ENCODE data around the gene SUCLA2.

Gene SUCLA2

GRCh38 chr13:48012668-48013067, 11.6 kb upstream of the SUCLA2 start:
- H2AFZ ChIP-seq (ENCODE audit: low read depth, low read length): no peak overlapping the region
- no peaks in the 10 kb centered on the region for H3K79me2 ChIP-seq (ENCODE audit: insufficient read depth, low read length)
- no peaks in the 10 kb centered on the region for H4K20me1 ChIP-seq (ENCODE audit: insufficient read depth, low read length)
- peaks cover 2% of the 10 kb centered on the region; the same call in 1 of the 2 replicates for H3K36me3 ChIP-seq (ENCODE audit: insufficient read depth, low read length)
- ATAC-seq (ENCODE audit: insufficient read depth, low read depth) (no peak), DNase-seq (no peak)
- no peaks in the 10 kb centered on the region for H3K27me3 ChIP-seq (ENCODE audit: insufficient read depth, low read length, poor library complexity)
- no peak overlapping the region for H3K9ac ChIP-seq (ENCODE audit: low read depth, low read length)
- no peak overlapping the region for H3K27ac ChIP-seq (ENCODE audit: low read length)
- H3K4me1 ChIP-seq (ENCODE audit: insufficient read depth, low read length): no peaks in the 10 kb centered on the region
- no peak overlapping the region for H3K4me2 ChIP-seq (ENCODE audit: insufficient read depth, low read length)
- H3K4me3 ChIP-seq (ENCODE audit: low read depth in 1 of 2, low read length in 2 of 2): no peak overlapping the region
- no peak for TF ChIP-seq EZH2 (IDR thresholded peaks at IDR 0.05; ENCODE audit: borderline replicate concordance, low read depth, low read length, severe bottlenecking)
- no peaks in the 10 kb centered on the region for H3K9me3 ChIP-seq (ENCODE audit: insufficient read depth, low read length, severe bottlenecking)

GRCh38 chr13:48010698-48011097, 9.6 kb upstream of the SUCLA2 start:
- Histone ChIP-seq H3K27me3 (ENCODE audit: insufficient read depth, low read length, poor library complexity) (no peaks in the 10 kb centered on the region), H4K20me1 (ENCODE audit: insufficient read depth, low read length) (no peaks in the 10 kb centered on the region), H3K79me2 (ENCODE audit: insufficient read depth, low read length) (no peaks in the 10 kb centered on the region), H3K9ac (ENCODE audit: low read depth, low read length) (no peak overlapping the region), H3K9me3 (ENCODE audit: insufficient read depth, low read length, severe bottlenecking) (no peaks in the 10 kb centered on the region), H3K27ac (ENCODE audit: low read length) (no peak overlapping the region), H3K4me2 (ENCODE audit: insufficient read depth, low read length) (no peak overlapping the region), H3K36me3 (ENCODE audit: insufficient read depth, low read length) (peaks cover 2% of the 10 kb centered on the region; the same call in 1 of the 2 replicates), H3K4me1 (ENCODE audit: insufficient read depth, low read length) (no peaks in the 10 kb centered on the region), H2AFZ (ENCODE audit: low read depth, low read length) (no peak overlapping the region), H3K4me3 (ENCODE audit: low read depth in 1 of 2, low read length in 2 of 2) (no peak overlapping the region)
- ATAC-seq (ENCODE audit: insufficient read depth, low read depth) (no peak), DNase-seq (no peak)
- no peak for TF ChIP-seq CTCF (IDR thresholded peaks at IDR 0.05; ENCODE audit: borderline replicate concordance, extremely low read depth, low read length, poor library complexity, severe bottlenecking)

- Histone ChIP-seq H3K27me3 (ENCODE audit: insufficient read depth, low read length, poor library complexity) (no peaks in the 10 kb centered on the region), H3K36me3 (ENCODE audit: insufficient read depth, low read length) (peaks cover 2% of the 10 kb centered on the region; the same call in 1 of the 2 replicates), H2AFZ (ENCODE audit: low read depth, low read length) (no peak overlapping the region), H3K4me2 (ENCODE audit: insufficient read depth, low read length) (no peak overlapping the region), H4K20me1 (ENCODE audit: insufficient read depth, low read length) (no peaks in the 10 kb centered on the region), H3K9me3 (ENCODE audit: insufficient read depth, low read length, severe bottlenecking) (no peaks in the 10 kb centered on the region), H3K27ac (ENCODE audit: low read length) (no peak overlapping the region), H3K4me3 (ENCODE audit: low read depth in 1 of 2, low read length in 2 of 2) (no peak overlapping the region), H3K79me2 (ENCODE audit: insufficient read depth, low read length) (no peaks in the 10 kb centered on the region), H3K9ac (ENCODE audit: low read depth, low read length) (no peak overlapping the region), H3K4me1 (ENCODE audit: insufficient read depth, low read length) (no peaks in the 10 kb centered on the region)
- no peak for TF ChIP-seq EZH2 (IDR thresholded peaks at IDR 0.05; ENCODE audit: borderline replicate concordance, low read depth, low read length, severe bottlenecking)
- TF ChIP-seq CTCF (IDR thresholded peaks at IDR 0.05; ENCODE audit: borderline replicate concordance, extremely low read depth, low read length, poor library complexity, severe bottlenecking): no peak
- ATAC-seq (ENCODE audit: insufficient read depth, low read depth) (no peak), DNase-seq (no peak)
Measured at GRCh38 chr13:48009284-48009683, 8.2 kb upstream of the SUCLA2 start.

- H3K4me3 ChIP-seq (ENCODE audit: low read depth in 1 of 2, low read length in 2 of 2): no peak overlapping the region
- no peak overlapping the region for H3K4me2 ChIP-seq (ENCODE audit: insufficient read depth, low read length)
- DNase-seq: no peak
Measured at GRCh38 chr13:48006396-48006795, 5.3 kb upstream of the SUCLA2 start.

More at GRCh38 chr13:48006396-48006795, 5.3 kb upstream of the SUCLA2 start:
- no peaks in the 10 kb centered on the region for H4K20me1 ChIP-seq (ENCODE audit: insufficient read depth, low read length)
- no peaks in the 10 kb centered on the region for H3K9me3 ChIP-seq (ENCODE audit: insufficient read depth, low read length, severe bottlenecking)
- H2AFZ ChIP-seq (ENCODE audit: low read depth, low read length): no peak overlapping the region
- H3K9ac ChIP-seq (ENCODE audit: low read depth, low read length): no peak overlapping the region
- TF ChIP-seq CTCF (IDR thresholded peaks at IDR 0.05; ENCODE audit: borderline replicate concordance, extremely low read depth, low read length, poor library complexity, severe bottlenecking) (no peak), EZH2 (IDR thresholded peaks at IDR 0.05; ENCODE audit: borderline replicate concordance, low read depth, low read length, severe bottlenecking) (no peak)
- H3K79me2 ChIP-seq (ENCODE audit: insufficient read depth, low read length): no peaks in the 10 kb centered on the region
- no peak for ATAC-seq (ENCODE audit: insufficient read depth, low read depth)
- no peak overlapping the region for H3K27ac ChIP-seq (ENCODE audit: low read length)
- no peaks in the 10 kb centered on the region for H3K36me3 ChIP-seq (ENCODE audit: insufficient read depth, low read length)
- H3K4me1 ChIP-seq (ENCODE audit: insufficient read depth, low read length): peaks cover 8% of the 10 kb centered on the region
- no peaks in the 10 kb centered on the region for H3K27me3 ChIP-seq (ENCODE audit: insufficient read depth, low read length, poor library complexity)
